SIG-M5 (cell line): ENCODE data around the gene AUH.

Experiments used
- DNase-seq: peaks from one replicate; lab custom pipeline; 2025; lab: John Stamatoyannopoulos, UW

The AUH gene

GRCh38 chr9:91246846-91247245 is 114.9 kb downstream of the AUH start:
- no peak for DNase-seq

- no peak for DNase-seq
These were observed 116.0 kb downstream of the AUH start for GRCh38 chr9:91245431-91246313.

- no peak for DNase-seq
These were observed 118.7 kb downstream of the AUH start for GRCh38 chr9:91243029-91243428.

GRCh38 chr9:91241909-91242308 is 119.8 kb downstream of the AUH start:
- no peak for DNase-seq

GRCh38 chr9:91240596-91241165 is 121.0 kb downstream of the AUH start:
- DNase-seq, result no peak

GRCh38 chr9:91239367-91240111 is 122.2 kb downstream of the AUH start:
- no peak for DNase-seq

- no peak for DNase-seq
These were observed 127.2 kb downstream of the AUH start for GRCh38 chr9:91234523-91234922.

GRCh38 chr9:91231619-91232018 is 130.1 kb downstream of the AUH start:
- DNase-seq, result no peak

- no peak for DNase-seq
These were observed 138.7 kb downstream of the AUH start for GRCh38 chr9:91223000-91223399.

GRCh38 chr9:91222457-91222856 is 139.3 kb downstream of the AUH start:
- no peak for DNase-seq

GRCh38 chr9:91221332-91221731 is 140.4 kb downstream of the AUH start:
- DNase-seq, result no peak

- DNase-seq, result no peak
These were observed 141.1 kb downstream of the AUH start for GRCh38 chr9:91220491-91221135.

- DNase-seq, result no peak
These were observed 141.7 kb downstream of the AUH start for GRCh38 chr9:91220021-91220420.

- DNase-seq, result no peak
These were observed 142.2 kb downstream of the AUH start for GRCh38 chr9:91219557-91219956.

- no peak for DNase-seq
These were observed 144.3 kb downstream of the AUH start for GRCh38 chr9:91217388-91217787.

GRCh38 chr9:91214867-91215266 is 146.9 kb downstream of the AUH start:
- no peak for DNase-seq

GRCh38 chr9:91214086-91214485 is 147.6 kb downstream of the AUH start:
- DNase-seq, result no peak

- no peak for DNase-seq
These were observed 149.0 kb downstream of the AUH start for GRCh38 chr9:91212596-91213243.

GRCh38 chr9:91211919-91212318 is 149.8 kb downstream of the AUH start:
- DNase-seq, result no peak

- no peak for DNase-seq
These were observed 150.3 kb downstream of the AUH start for GRCh38 chr9:91211414-91211813.

GRCh38 chr9:91210318-91210717 is 151.4 kb downstream of the AUH start:
- no peak for DNase-seq

GRCh38 chr9:91208837-91209236 is 152.9 kb downstream of the AUH start:
- no peak for DNase-seq
